Fibroblast of gingiva (primary cell): ENCODE data around the gene OR2W3.
"Not testable (repeated sequence)": the region's sequence is repeated elsewhere in the genome, so short reads cannot be mapped to it uniquely, and the experiment has no call there.

Source experiments
- DNase-seq: peaks from one replicate; pipeline ENCODE4 v3.0.0-alpha.2; 2011; ENCODE audit warnings: low read depth

OR2W3 gene

GRCh38 chr1:247919952-247920351, 24.6 kb downstream of the OR2W3 start, which contains the start of gene OR2T8:
Gene OR2T8 (plus strand): TSS chr1:247920252. CDS start chr1:247921018, 766 bp downstream.
- no peak for DNase-seq

- no peak for DNase-seq
Observed at GRCh38 chr1:247923941-247924340, 28.6 kb downstream of the OR2W3 start.

DNA sequence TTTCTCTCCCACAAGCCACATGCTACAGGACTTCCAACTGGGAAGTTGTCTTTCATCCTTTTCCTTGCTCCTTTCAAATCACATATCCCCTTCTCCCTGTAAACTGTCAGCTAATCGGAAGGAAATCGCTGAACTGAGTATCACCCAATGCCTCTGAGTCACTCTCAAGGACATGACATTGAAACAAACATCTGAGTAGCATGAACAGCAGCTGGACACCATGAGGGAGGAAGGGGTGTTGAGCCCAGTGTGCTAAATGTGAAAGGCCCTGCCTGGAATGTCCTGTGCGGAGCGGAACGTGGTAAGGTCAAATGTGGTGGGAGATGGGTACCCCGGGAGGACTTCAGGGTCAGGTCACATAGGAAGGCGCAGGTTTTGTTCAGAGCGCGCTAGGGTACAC, 29.5 kb downstream of the OR2W3 start, which contains the start of gene OR2AJ1:
Gene OR2AJ1, plus strand, starts transcription at position 22 of the 400 bp plus-strand sequence. CDS start 8,880 bp downstream, outside the sequence.
- no peak for DNase-seq

DNA sequence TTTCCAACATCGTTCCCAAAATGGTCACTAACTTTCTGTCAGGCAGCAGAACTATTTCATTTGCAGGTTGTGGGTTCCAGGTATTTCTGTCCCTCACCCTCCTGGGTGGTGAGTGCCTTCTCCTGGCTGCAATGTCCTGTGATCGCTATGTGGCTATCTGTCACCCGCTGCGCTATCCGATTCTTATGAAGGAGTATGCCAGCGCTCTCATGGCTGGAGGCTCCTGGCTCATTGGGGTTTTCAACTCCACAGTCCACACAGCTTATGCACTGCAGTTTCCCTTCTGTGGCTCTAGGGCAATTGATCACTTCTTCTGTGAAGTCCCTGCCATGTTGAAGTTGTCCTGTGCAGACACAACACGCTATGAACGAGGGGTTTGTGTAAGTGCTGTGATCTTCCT, 38.6 kb downstream of the OR2W3 start:
- no peak for DNase-seq

DNA sequence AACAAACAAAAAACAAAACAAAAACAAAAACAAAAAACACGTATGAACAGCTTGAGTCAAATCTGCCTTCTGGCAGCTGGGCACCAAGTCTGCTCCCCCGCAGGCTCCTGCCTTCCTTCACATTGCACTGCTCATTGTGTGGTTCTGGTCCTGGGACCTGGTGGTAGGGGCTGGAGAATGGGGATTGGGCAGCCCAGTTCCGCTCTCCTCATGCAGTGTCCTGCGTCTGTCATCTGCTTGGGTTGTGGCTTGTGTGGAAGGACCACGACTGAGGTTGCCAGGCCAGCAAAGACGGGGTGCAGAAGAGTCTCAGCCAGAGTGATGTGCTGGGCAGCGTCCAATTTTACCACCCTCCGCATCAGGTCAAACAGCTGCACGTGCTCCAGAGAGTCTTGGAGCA, 40.4 kb downstream of the OR2W3 start:
- DNase-seq, result no peak

DNA sequence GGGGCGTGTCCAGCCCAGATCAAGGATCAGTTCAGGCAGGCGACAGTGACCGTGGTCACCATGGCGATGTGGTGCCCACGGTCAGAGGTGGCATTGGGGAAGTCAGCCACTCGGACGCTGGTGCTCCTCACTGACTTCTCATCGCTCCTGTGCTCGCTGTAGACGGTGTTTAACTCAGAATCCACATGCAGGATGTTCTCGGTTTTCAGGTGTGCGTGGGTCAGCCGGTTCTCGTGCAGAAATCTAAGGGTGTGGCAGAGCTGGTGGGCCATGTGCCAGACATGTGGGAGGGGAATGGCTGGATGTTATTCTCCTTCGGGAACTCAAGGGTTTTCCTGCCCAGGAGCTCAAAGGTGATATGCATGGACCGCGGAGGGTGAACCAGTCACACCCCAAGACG, 41.0 kb downstream of the OR2W3 start:
- DNase-seq, result no peak

GRCh38 chr1:247936965-247937734, 41.8 kb downstream of the OR2W3 start:
- not testable (repeated sequence) for DNase-seq

DNA sequence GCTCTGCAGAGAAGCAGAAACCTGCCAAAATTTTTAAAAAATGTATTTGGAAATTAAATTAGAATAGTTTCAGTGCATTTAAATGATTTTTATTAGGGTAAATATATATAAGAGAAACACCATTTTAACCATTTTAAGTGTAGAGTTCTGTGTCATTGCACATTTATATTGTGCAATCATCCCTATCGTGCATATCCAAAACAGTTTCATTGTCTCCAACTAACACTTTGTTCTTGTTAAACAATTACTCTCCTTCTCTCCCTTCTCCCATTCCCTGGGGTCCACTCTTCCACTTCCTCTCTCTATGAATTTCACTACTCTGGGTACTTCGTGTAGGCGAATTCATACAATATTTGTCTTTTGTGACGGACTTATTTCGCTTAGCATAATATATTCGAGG, 47.2 kb downstream of the OR2W3 start:
- DNase-seq, result no peak
